Gastrocnemius medialis (tissue), 4 donors: ENCODE measurements around the gene AP2S1. TPM values are rescaled to one million over a fixed set of nuclear protein-coding genes. Genes with fewer than 3 reads are reported as not detected.
"Not testable (repeated sequence)": the region's sequence is repeated elsewhere in the genome, so short reads cannot be mapped to it uniquely, and the experiment has no call there.

Experiments used
- ATAC-seq, 2 donors: fragments of 150-250 bp; one replicate each; pipeline ENCODE4 v1.9.1; 2016
- DNase-seq, 2 donors: peaks; one replicate each; pipeline ENCODE4 v3.0.0-alpha.2; 2019
- H3K27ac ChIP-seq, 4 donors: fragments of 200-600 bp; sonication (generic); 1 replicate in 1 of 4; 2 replicates in 3 of 4; pipeline ENCODE4 v1.5.1; 2016 to 2018; ENCODE audit warnings: mild to moderate bottlenecking in 2 of 4, moderate library complexity in 1 of 4
- H3K27me3 ChIP-seq, 3 donors: fragments of 200-600 bp; sonication (generic) in 2 of 3; 1 replicate in 1 of 3; 2 replicates in 2 of 3; pipeline versions ENCODE4 v1.5.1 to v1.6.0; 2016 to 2019; ENCODE audit warnings: mild to moderate bottlenecking in 1 of 3, moderate library complexity in 1 of 3
- H3K36me3 ChIP-seq, 2 donors: fragments of 200-600 bp; sonication (generic) in 1 of 2; one replicate each; pipeline ENCODE4 v1.5.1; 2017 to 2018
- H3K4me1 ChIP-seq, 2 donors: fragments of 200-600 bp; sonication (generic) in 1 of 2; one replicate each; pipeline ENCODE4 v1.5.1; 2016 to 2017; ENCODE audit warnings: mild to moderate bottlenecking in 2 of 2
- H3K4me3 ChIP-seq, 4 donors: fragments of 200-600 bp; sonication (generic) in 3 of 4; 1 replicate in 1 of 4; 2 replicates in 3 of 4; pipeline ENCODE4 v1.5.1; 2016 to 2019; ENCODE audit warnings: mild to moderate bottlenecking in 2 of 4
- H3K9me3 ChIP-seq, 3 donors: fragments of 200-600 bp; sonication (generic) in 2 of 3; 1 replicate in 1 of 3; 2 replicates in 2 of 3; pipeline ENCODE4 v1.5.1; 2016 to 2019
- CTCF ChIP-seq, 5 experiments: fragments of 450-650 bp in 3 of 5; fragments of 200-600 bp in 2 of 5; sonication (generic) in 2 of 5; IDR thresholded peaks in 4 of 5; conservative IDR thresholded peaks in 1 of 5; 1 replicate in 4 of 5; 2 replicates in 1 of 5; pipeline ENCODE4 v1.5.1; 2016 to 2019; ENCODE audit warnings: antibody characterized with exemption in 5 of 5, mild to moderate bottlenecking in 3 of 5, moderate library complexity in 3 of 5
- POLR2A ChIP-seq, 2 donors: fragments of 450-650 bp; IDR thresholded peaks; one replicate each; pipeline ENCODE4 v1.6.1; 2017; ENCODE audit warnings: antibody characterized with exemption in 2 of 2, mild to moderate bottlenecking in 2 of 2, moderate library complexity in 2 of 2
- in situ Hi-C, 4 donors: fragments of 200-750 bp; cut with MboI; loops; one replicate each; pipeline versions ENCODE4 v1.15.0 to v1.8.0; 2017; ENCODE audit warnings: low sequenced_read_pairs in 4 of 4
- intact Hi-C: fragments of 100-400 bp; cut with DNase I; formaldehyde crosslinking; loops from one replicate; pipeline ENCODE4 v1.15.1; 2023; ENCODE audit warnings: low total_unique reads
- total RNA-seq, 4 donors: library from RNA; depleted of rRNA; stranded (reverse); fragments of >200 nt; gene quantifications; one replicate each; pipeline versions ENCODE4 v1.1.0 to v1.2.3, GENCODE V29; 2016

Gene AP2S1
- total RNA-seq, 4 donors from 2014 or later = 42.7 to 94.1 (median 64.9) TPM

- intact Hi-C loops = loop anchor here (2.0 kb wide), 1 partner anchor 67 kb away; no protein-coding TSS in a partner anchor
- peak; percentile 79 to 83 for ATAC-seq
- Histone ChIP-seq H3K9me3 (no peaks in the 10 kb centered on the region), H3K27ac (peak overlapping the region; percentile 94 to 100 (median 100)), H3K36me3 (no peaks in the 10 kb centered on the region), H3K4me1 (peaks cover 51 to 53% of the 10 kb centered on the region in 2 donors), H3K4me3 (peak overlapping the region; percentile 71 to 98 (median 86)), H3K27me3 (no peaks in the 10 kb centered on the region)
- in situ Hi-C loops = loop anchor here in 1 of 4 donors (5.0 kb wide), 1 partner anchor 62 kb away; no protein-coding TSS in a partner anchor
- TF ChIP-seq POLR2A (IDR thresholded peaks at IDR 0.05) = peak; percentile 83 to 84
- no peak for TF ChIP-seq CTCF (IDR thresholded peaks at IDR 0.05 in 4 of 5, conservative IDR thresholded peaks at IDR 0.05 in 1 of 5)
- peak; percentile 99 for DNase-seq
Observed at GRCh38 chr19:46860125-46860845, 9.6 kb upstream of the AP2S1 start.

- Histone ChIP-seq H3K27me3 (no peaks in the 10 kb centered on the region), H3K4me3 (peak overlapping the region; percentile 31 to 98 (median 76)), H3K4me1 (peaks cover 45 to 47% of the 10 kb centered on the region in 2 donors), H3K36me3 (no peaks in the 10 kb centered on the region), H3K9me3 (no peaks in the 10 kb centered on the region), H3K27ac (peak overlapping the region; percentile 94 to 100 (median 100))
- DNase-seq (peak; percentile 52 to 76), ATAC-seq (no peak)
- TF ChIP-seq POLR2A (IDR thresholded peaks at IDR 0.05) (no peak), CTCF (IDR thresholded peaks at IDR 0.05 in 4 of 5, conservative IDR thresholded peaks at IDR 0.05 in 1 of 5) (no peak)
- intact Hi-C loops (loop anchor here (2.0 kb wide), 1 partner anchor 67 kb away; no protein-coding TSS in a partner anchor), in situ Hi-C loops (loop anchor here (5.0 to 10.0 kb wide), 3 partner anchors 63 to 255 kb away; partner anchors contain the start of gene ZC3H4 (in 1 of the 4))
Observed at GRCh38 chr19:46859637-46860124, 9.0 kb upstream of the AP2S1 start.

- no peaks in the 10 kb centered on the region for H3K27me3 ChIP-seq
- no peaks in the 10 kb centered on the region for H3K9me3 ChIP-seq
- TF ChIP-seq CTCF (IDR thresholded peaks at IDR 0.05 in 4 of 5, conservative IDR thresholded peaks at IDR 0.05 in 1 of 5) = peak; percentile 71 to 84 (median 74)
- peak in 1 of 2 donors; percentile 10 for TF ChIP-seq POLR2A (IDR thresholded peaks at IDR 0.05)
- ATAC-seq = peak; percentile 65 to 67
- peak overlapping the region; percentile 27 to 56 (median 43) for H3K4me3 ChIP-seq
- H3K27ac ChIP-seq = peak overlapping the region; percentile 67 to 82 (median 75)
- in situ Hi-C loops = loop anchor here (5.0 to 10.0 kb wide), 2 partner anchors 136 to 258 kb away; partner anchors contain the start of gene ZC3H4 (in 1 of the 4)
- intact Hi-C loops = loop anchor here (1.0 kb wide), 1 partner anchor 135 kb away; no protein-coding TSS in a partner anchor
- H3K36me3 ChIP-seq = no peaks in the 10 kb centered on the region
- peaks cover 13 to 15% of the 10 kb centered on the region in 2 donors for H3K4me1 ChIP-seq
- peak; percentile 97 for DNase-seq
Observed at GRCh38 chr19:46856062-46857022, 5.7 kb upstream of the AP2S1 start.

- DNase-seq, H3K27ac ChIP-seq, intact Hi-C loops, H3K4me3 ChIP-seq, ATAC-seq, H3K36me3 ChIP-seq, H3K9me3 ChIP-seq, H3K27me3 ChIP-seq: not testable (repeated sequence)
- H3K4me1 ChIP-seq = peaks cover 16 to 17% of the 10 kb centered on the region in 2 donors
- in situ Hi-C loops = loop anchor here (5.0 to 10.0 kb wide), 2 partner anchors 138 to 260 kb away; partner anchors contain the start of gene ZC3H4 (in 1 of the 4)
Observed at GRCh38 chr19:46854698-46855097, 4.1 kb upstream of the AP2S1 start.
